A549 (cell line): ENCODE measurements around the gene RAB23. TPM values are rescaled to one million over a fixed set of nuclear protein-coding genes. Genes with fewer than 3 reads are reported as not detected.

Source experiments
- ATAC-seq, 2 experiments: fragments of 200-7000 bp in 1 of 2; fragments of >200 bp in 1 of 2; cut with Nextera tagmentation in 1 of 2; cut with Tn5 transposase in 1 of 2; 3 replicates each; pipeline versions ENCODE4 v1.8.0 to v1.9.1; 2018 to 2020; ENCODE audit warnings: mild to moderate bottlenecking in 1 of 2, moderate library complexity in 1 of 2
- CTCF ChIA-PET: fragments of 300-600 bp; sonication (Branson Sonifier 250); formaldehyde crosslinking; extraction: SDS; loops from one replicate; lab custom pipeline; 2021; ENCODE audit warnings: antibody characterized with exemption, inconsistent platforms; lab: Yijun Ruan, JAX
- POLR2A ChIA-PET: fragments of 350-600 bp; formaldehyde crosslinking; extraction: SDS; loops from one replicate; lab custom pipeline; 2021; ENCODE audit warnings: antibody characterized with exemption, inconsistent platforms; lab: Yijun Ruan, JAX
- DNase-seq, 2 experiments: peaks; one replicate each; pipeline versions ENCODE4 v3.0.0 to v3.0.0-alpha.2; 2011 to 2016; ENCODE audit warnings: low read depth in 1 of 2, low spot score in 1 of 2
- FAIRE-seq: peaks from 2 replicates; lab custom pipeline; 2011; peaks lifted over from hg19 to GRCh38; lab: Jason Lieb, UNC
- H3K27ac ChIP-seq, 2 experiments: fragments of >200 bp; sonication (Bioruptor Twin); formaldehyde crosslinking; 3 replicates each; pipeline ENCODE4 v1.5.1; 2016 to 2017
- H3K4me1 ChIP-seq: fragments of >200 bp; sonication (Bioruptor Twin); formaldehyde crosslinking; 3 replicates; pipeline ENCODE4 v1.6.1; 2016
- H3K4me2 ChIP-seq: fragments of >200 bp; sonication (Bioruptor Twin); formaldehyde crosslinking; 3 replicates; pipeline ENCODE4 v1.6.1; 2016
- H3K4me3 ChIP-seq: fragments of >200 bp; sonication (Bioruptor Twin); formaldehyde crosslinking; 3 replicates; pipeline ENCODE4 v1.5.1; 2016
- H3K9me3 ChIP-seq: fragments of >200 bp; sonication (Bioruptor Twin); formaldehyde crosslinking; 3 replicates; pipeline ENCODE4 v1.6.1; 2016
- CBX8 ChIP-seq: fragments of 200-600 bp; sonication (generic); IDR thresholded peaks from 2 replicates; pipeline ENCODE4 v1.6.1; 2016
- CHD2 ChIP-seq: fragments of 150-350 bp; IDR thresholded peaks from 2 replicates; pipeline ENCODE4 v1.6.1; 2014; ENCODE audit warnings: low read length; ENCODE audit not compliant: partially characterized antibody
- EHMT2 ChIP-seq: fragments of 200-600 bp; sonication (generic); IDR thresholded peaks from 2 replicates; pipeline ENCODE4 v1.6.1; 2016; ENCODE audit warnings: antibody characterized with exemption, low read depth, mild to moderate bottlenecking, moderate library complexity
- EP300 ChIP-seq, 2 experiments: fragments of >200 bp; sonication (Bioruptor Twin); formaldehyde crosslinking; IDR thresholded peaks; 2 replicates in 1 of 2; 3 replicates in 1 of 2; pipeline ENCODE4 v1.6.1; 2016 to 2017
- HEYL ChIP-seq: fragments of 250-450 bp; sonication (Bioruptor Pico); IDR thresholded peaks from 2 replicates; pipeline ENCODE4 v1.8.0; 2021; ENCODE audit warnings: mild to moderate bottlenecking, moderate library complexity
- HOXA7 ChIP-seq: fragments of 250-450 bp; sonication (Bioruptor Pico); IDR thresholded peaks from 2 replicates; pipeline ENCODE4 v1.5.0; 2020; ENCODE audit warnings: mild to moderate bottlenecking, moderate library complexity
- JUN ChIP-seq, 2 experiments: fragments of >200 bp; sonication (Bioruptor Twin); formaldehyde crosslinking; IDR thresholded peaks; 2 replicates in 1 of 2; 3 replicates in 1 of 2; pipeline ENCODE4 v1.6.1; 2016 to 2017
- NFE2L2 ChIP-seq: fragments of 150-350 bp; conservative IDR thresholded peaks from 2 replicates; pipeline ENCODE4 v1.6.1; 2014; ENCODE audit warnings: low read length
- NR3C1 ChIP-seq: fragments of >200 bp; sonication (Bioruptor Twin); formaldehyde crosslinking; IDR thresholded peaks from 3 replicates; pipeline ENCODE4 v1.6.1; 2017
- PHF8 ChIP-seq: fragments of 200-600 bp; sonication (generic); IDR thresholded peaks from 2 replicates; pipeline ENCODE4 v1.6.1; 2016; ENCODE audit warnings: low read depth, mild to moderate bottlenecking, antibody characterized with exemption, moderate library complexity, borderline replicate concordance
- POLR2A ChIP-seq: IDR thresholded peaks from 2 replicates; pipeline ENCODE4 v1.6.1; 2012; ENCODE audit warnings: mild to moderate bottlenecking, low read length
- POLR2AphosphoS2 ChIP-seq: conservative IDR thresholded peaks from 2 replicates; pipeline ENCODE4 v1.6.1; 2012; ENCODE audit warnings: low read length, improper control_type of control experiment, inconsistent platforms
- RARB ChIP-seq: fragments of 250-450 bp; sonication (Bioruptor Pico); IDR thresholded peaks from 2 replicates; pipeline ENCODE4 v1.8.0; 2021; ENCODE audit warnings: mild to moderate bottlenecking, moderate library complexity
- TFCP2L1 ChIP-seq: fragments of 250-450 bp; sonication (Bioruptor Pico); IDR thresholded peaks from 2 replicates; pipeline ENCODE4 v1.5.0; 2021; ENCODE audit warnings: mild to moderate bottlenecking
- ZC3H11A ChIP-seq: fragments of 450-650 bp; IDR thresholded peaks from 2 replicates; pipeline ENCODE4 v1.6.1; 2014; ENCODE audit warnings: antibody characterized with exemption, mild to moderate bottlenecking
- ZFP36 ChIP-seq: fragments of 450-650 bp; IDR thresholded peaks from 2 replicates; pipeline ENCODE4 v1.6.1; 2014; ENCODE audit warnings: borderline replicate concordance; ENCODE audit not compliant: partially characterized antibody
- WGBS: methylation state at CpG from one replicate; pipeline ENCODE4 v1.1.6; 2017; ENCODE audit errors: missing lambda C conversion rate; 5-methylcytosine and 5-hydroxymethylcytosine counted together
- polyA plus RNA-seq, 4 experiments: library from polyadenylated mRNA; depleted of rRNA in 3 of 4; stranded (reverse); fragments of >200 nt; fragmentation: RNase III in 1 of 4; extraction: RNeasy Plus Mini Kit Qiagen cat#74134 plus additional on column Dnase treatment in 1 of 4; gene quantifications; 2 replicates in 3 of 4; 3 replicates in 1 of 4; pipeline ENCODE4 v1.2.3, GENCODE V29; 2011 to 2017
- TF ChIP-seq, protein P1 (sequence below): fragments of >200 bp; sonication (Bioruptor Twin); formaldehyde crosslinking; IDR thresholded peaks from 3 replicates; pipeline ENCODE4 v1.5.1; 2016
- TF ChIP-seq, protein P2 (sequence below): fragments of >200 bp; sonication (Bioruptor Twin); formaldehyde crosslinking; IDR thresholded peaks from 2 replicates; pipeline ENCODE4 v1.6.1; 2016
- TF ChIP-seq, protein P3 (sequence below): IDR thresholded peaks from 2 replicates; pipeline ENCODE4 v1.6.1; 2012
- TF ChIP-seq, protein P4 (sequence below): fragments of 150-350 bp; IDR thresholded peaks from 2 replicates; pipeline ENCODE4 v1.6.1; 2014; ENCODE audit warnings: low read depth, mild to moderate bottlenecking, low read length
- TF ChIP-seq, protein P5 (sequence below): fragments of 250-450 bp; sonication (Bioruptor Pico); IDR thresholded peaks from 2 replicates; pipeline ENCODE4 v1.5.0; 2021; ENCODE audit warnings: mild to moderate bottlenecking, moderate library complexity, borderline replicate concordance

The RAB23 gene
- polyA plus RNA-seq, 2 of the 4 experiments (the other 2 are of a cell fraction) = 8.6 to 21.5 TPM

DNA sequence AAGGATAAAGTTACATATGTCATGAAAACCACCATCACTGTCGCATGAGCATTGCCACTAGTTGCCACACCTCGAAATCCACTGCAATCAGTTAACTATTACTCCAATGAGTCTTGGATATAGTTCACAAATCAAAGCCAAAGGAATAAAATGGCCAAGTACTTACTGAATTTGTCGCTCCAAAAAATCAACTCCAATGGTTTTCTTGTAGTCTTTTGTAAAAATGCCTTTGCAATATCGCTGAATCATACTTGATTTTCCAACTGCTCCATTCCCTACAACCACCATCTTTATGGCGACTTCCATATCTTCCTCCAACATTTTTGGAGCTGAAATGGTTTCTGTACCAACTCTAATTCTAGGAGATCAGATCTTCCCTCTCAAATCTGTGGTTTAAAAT lies 12.0 kb downstream of the RAB23 start:
- peaks cover 12% of the 10 kb centered on the region; the same call in 2 of the 3 replicates for H3K4me1 ChIP-seq
- POLR2A ChIA-PET = no interaction called here
- H3K9me3 ChIP-seq = no peaks in the 10 kb centered on the region
- no peak for DNase-seq
- no peak overlapping the region for H3K27ac ChIP-seq
- no peak overlapping the region for H3K4me3 ChIP-seq
- CTCF ChIA-PET = no interaction called here
- TF ChIP-seq, protein P1, sequence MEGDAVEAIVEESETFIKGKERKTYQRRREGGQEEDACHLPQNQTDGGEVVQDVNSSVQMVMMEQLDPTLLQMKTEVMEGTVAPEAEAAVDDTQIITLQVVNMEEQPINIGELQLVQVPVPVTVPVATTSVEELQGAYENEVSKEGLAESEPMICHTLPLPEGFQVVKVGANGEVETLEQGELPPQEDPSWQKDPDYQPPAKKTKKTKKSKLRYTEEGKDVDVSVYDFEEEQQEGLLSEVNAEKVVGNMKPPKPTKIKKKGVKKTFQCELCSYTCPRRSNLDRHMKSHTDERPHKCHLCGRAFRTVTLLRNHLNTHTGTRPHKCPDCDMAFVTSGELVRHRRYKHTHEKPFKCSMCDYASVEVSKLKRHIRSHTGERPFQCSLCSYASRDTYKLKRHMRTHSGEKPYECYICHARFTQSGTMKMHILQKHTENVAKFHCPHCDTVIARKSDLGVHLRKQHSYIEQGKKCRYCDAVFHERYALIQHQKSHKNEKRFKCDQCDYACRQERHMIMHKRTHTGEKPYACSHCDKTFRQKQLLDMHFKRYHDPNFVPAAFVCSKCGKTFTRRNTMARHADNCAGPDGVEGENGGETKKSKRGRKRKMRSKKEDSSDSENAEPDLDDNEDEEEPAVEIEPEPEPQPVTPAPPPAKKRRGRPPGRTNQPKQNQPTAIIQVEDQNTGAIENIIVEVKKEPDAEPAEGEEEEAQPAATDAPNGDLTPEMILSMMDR = no peak
- TF ChIP-seq, protein P2, sequence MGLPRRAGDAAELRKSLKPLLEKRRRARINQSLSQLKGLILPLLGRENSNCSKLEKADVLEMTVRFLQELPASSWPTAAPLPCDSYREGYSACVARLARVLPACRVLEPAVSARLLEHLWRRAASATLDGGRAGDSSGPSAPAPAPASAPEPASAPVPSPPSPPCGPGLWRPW = no peak
- TF ChIP-seq, protein P3, sequence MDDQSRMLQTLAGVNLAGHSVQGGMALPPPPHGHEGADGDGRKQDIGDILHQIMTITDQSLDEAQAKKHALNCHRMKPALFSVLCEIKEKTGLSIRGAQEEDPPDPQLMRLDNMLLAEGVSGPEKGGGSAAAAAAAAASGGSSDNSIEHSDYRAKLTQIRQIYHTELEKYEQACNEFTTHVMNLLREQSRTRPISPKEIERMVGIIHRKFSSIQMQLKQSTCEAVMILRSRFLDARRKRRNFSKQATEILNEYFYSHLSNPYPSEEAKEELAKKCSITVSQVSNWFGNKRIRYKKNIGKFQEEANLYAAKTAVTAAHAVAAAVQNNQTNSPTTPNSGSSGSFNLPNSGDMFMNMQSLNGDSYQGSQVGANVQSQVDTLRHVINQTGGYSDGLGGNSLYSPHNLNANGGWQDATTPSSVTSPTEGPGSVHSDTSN = no peak
- TF ChIP-seq, all 56 proteins: peak for 0
- WGBS = 92% methylated on average over 5 of the region's 5 CpGs
- FAIRE-seq = no peak
- no peak for ATAC-seq
- no peak overlapping the region for H3K4me2 ChIP-seq

DNA sequence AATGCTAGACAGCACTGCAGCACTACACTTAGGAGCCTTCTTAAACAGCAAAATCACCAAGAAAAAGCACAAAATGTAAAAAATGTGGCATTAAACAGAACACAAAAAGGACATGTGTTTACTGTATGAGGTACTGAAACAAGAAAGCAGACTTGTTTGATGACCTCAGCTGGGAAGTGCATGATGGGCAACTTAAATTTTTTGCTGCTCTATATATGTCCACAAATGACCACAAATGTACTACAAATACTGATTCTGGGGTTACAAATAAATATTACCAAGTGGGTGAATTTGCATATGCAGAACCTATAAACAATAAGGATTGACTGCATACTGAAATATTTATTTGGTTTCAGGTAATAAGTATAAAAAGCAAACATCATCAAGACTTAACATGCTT lies 13.1 kb downstream of the RAB23 start:
- ATAC-seq = no peak
- ChIA-PET CTCF (no interaction called here), POLR2A (no interaction called here)
- no peak for DNase-seq
- peaks cover 12% of the 10 kb centered on the region; the same call in 2 of the 3 replicates for H3K4me1 ChIP-seq
- H3K4me2 ChIP-seq = no peak overlapping the region
- H3K4me3 ChIP-seq = no peak overlapping the region
- no peaks in the 10 kb centered on the region for H3K9me3 ChIP-seq
- no peak for FAIRE-seq
- TF ChIP-seq HEYL (CRISPR knock-in tag) (no peak), EP300 (IDR thresholded peaks at IDR 0.05) (no peak), NFE2L2 (no peak), CBX8 (no peak), POLR2A (no peak), PHF8 (no peak), RARB (CRISPR knock-in tag) (no peak), ZFP36 (no peak), EHMT2 (no peak), TFCP2L1 (CRISPR knock-in tag) (no peak), NR3C1 (no peak), HOXA7 (CRISPR knock-in tag) (no peak), JUN (IDR thresholded peaks at IDR 0.05) (no peak), POLR2AphosphoS2 (no peak), ZC3H11A (no peak), CHD2 (no peak)
- TF ChIP-seq, protein P4, sequence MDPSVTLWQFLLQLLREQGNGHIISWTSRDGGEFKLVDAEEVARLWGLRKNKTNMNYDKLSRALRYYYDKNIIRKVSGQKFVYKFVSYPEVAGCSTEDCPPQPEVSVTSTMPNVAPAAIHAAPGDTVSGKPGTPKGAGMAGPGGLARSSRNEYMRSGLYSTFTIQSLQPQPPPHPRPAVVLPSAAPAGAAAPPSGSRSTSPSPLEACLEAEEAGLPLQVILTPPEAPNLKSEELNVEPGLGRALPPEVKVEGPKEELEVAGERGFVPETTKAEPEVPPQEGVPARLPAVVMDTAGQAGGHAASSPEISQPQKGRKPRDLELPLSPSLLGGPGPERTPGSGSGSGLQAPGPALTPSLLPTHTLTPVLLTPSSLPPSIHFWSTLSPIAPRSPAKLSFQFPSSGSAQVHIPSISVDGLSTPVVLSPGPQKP = no peak
- TF ChIP-seq, protein P5, sequence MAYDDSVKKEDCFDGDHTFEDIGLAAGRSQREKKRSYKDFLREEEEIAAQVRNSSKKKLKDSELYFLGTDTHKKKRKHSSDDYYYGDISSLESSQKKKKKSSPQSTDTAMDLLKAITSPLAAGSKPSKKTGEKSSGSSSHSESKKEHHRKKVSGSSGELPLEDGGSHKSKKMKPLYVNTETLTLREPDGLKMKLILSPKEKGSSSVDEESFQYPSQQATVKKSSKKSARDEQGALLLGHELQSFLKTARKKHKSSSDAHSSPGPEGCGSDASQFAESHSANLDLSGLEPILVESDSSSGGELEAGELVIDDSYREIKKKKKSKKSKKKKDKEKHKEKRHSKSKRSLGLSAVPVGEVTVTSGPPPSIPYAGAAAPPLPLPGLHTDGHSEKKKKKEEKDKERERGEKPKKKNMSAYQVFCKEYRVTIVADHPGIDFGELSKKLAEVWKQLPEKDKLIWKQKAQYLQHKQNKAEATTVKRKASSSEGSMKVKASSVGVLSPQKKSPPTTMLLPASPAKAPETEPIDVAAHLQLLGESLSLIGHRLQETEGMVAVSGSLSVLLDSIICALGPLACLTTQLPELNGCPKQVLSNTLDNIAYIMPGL (CRISPR knock-in tag) = no peak
- H3K27ac ChIP-seq = no peak overlapping the region
